GM12891 (cell line): ENCODE measurements around the gene ZNF532.

Experiments used
- POLR2AphosphoS5 ChIP-seq: IDR thresholded peaks from 2 replicates; pipeline ENCODE4 v1.6.1; 2011; ENCODE audit warnings: low read depth, low read length, control low read depth
- TAF1 ChIP-seq: IDR thresholded peaks from 2 replicates; pipeline ENCODE4 v1.6.1; 2011; ENCODE audit warnings: low read depth, low read length, control low read depth

DNA sequence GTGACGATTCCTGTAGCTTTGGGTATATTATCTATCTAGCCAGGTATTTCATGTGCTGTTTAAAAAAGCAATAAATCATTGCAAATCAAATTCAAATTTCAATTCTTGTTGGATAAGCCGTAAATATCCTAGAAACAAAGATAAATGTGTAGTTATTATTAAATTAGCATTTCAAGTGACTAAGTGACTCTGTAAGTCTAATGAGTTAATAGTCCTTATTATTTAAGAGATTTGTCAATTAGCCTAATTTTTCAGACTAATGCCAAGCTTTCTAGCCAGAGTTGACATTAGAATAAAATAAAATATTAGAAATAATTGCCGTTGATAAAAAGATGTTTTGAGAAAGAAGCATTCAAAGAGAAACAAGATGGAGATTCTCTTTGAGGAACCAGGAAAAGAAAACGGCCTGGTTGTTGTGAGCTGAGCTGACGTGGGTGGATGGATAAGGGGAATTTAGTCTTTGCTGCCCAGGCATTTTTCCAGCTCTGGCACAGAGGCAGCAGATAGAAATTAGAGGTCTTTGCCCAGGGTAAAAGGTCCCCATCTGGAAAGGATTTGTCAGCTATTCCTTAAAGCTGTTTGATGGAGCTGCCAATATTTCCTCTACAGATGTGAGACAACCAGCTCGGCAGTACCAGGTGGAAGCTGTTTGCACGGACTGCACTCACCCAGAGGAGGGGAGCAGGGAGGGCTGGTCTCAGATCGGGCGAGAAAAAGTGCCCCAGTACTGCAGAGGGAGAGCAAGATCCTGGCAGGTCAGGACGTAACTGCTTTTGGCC, 157.7 kb downstream of the ZNF532 start:
- TF ChIP-seq TAF1 (no peak), POLR2AphosphoS5 (no peak)
